Anterior cingulate cortex (tissue), 58 donors: ENCODE measurements around the gene SELENOI.

Experiments used
- DNase-seq, 58 donors: peaks; one replicate each; lab custom pipeline; 2025; lab: John Stamatoyannopoulos, UW

SELENOI gene

GRCh38 chr2:26401739-26402541 lies 56.0 kb downstream of the SELENOI start, which contains the start of gene DRC1:
TSS of gene DRC1 (plus strand) at chr2:26401920. CDS start at chr2:26401990, 70 bp downstream.
- DNase-seq = peak in 53 of 58 donors; percentile 2 to 84 (median 53)

GRCh38 chr2:26407526-26407925 lies 61.6 kb downstream of the SELENOI start:
- DNase-seq = peak in 1 of 58 donors; percentile 10

DNA sequence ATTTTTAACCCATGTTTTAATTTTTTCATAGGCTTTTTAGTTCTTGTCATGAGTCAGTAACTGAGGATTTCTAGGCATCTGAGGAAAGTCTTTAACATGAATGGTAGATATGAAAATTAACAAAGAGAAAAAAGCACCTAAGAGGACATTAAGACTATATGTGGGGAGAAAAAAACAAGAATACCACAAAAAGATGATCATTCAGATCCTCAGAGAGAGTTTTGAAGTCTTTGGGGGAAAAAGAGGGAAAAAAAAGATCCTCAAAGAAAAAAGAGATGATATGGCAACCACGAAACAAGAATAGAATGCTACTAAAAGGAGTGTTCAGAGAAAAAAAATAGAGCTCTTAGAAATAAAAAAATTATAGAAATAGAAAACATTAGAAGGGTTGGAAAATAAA lies 63.8 kb downstream of the SELENOI start:
- DNase-seq = no peak

DNA sequence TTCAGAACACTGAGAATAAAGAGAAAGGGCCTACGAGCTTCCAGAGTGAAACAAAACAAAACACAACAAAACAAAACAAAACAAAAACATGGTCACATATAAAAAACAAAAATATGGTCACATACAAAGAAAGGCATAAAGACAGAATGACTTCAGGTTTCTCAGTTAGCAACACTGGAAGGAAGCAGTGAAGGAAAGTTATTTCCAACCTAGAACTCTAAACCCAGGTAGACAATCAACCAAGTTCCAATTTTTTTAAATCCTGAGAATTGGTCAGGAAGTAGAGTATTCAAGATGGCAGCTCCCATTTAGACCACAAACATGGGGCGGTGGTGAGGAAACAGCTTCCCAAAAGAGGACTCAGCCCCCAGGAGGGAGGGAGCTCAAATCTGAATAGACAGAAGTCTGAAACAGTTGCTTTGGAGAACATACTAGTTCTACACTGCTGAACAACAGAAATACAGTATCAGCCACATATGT lies 64.9 kb downstream of the SELENOI start:
- no peak for DNase-seq

DNA sequence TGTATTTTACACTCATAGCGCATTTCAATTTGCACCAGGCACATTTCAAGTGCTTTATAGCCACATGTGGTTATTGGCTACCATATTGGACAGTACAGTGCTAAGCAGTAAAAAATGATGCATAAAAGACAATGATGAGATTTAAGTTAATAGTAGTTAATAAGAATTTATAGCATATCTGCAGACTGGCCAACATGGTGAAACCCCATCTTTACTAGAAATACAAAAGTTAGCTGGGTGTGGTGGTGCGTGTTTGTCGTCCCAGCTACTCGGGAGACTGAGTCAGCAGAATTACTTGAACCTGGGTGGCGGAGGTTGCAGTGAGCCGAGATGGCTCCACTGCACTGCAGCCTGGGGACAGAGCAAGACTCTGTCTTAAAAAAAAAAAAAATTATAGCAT lies 65.5 kb downstream of the SELENOI start:
- no peak for DNase-seq

DNA sequence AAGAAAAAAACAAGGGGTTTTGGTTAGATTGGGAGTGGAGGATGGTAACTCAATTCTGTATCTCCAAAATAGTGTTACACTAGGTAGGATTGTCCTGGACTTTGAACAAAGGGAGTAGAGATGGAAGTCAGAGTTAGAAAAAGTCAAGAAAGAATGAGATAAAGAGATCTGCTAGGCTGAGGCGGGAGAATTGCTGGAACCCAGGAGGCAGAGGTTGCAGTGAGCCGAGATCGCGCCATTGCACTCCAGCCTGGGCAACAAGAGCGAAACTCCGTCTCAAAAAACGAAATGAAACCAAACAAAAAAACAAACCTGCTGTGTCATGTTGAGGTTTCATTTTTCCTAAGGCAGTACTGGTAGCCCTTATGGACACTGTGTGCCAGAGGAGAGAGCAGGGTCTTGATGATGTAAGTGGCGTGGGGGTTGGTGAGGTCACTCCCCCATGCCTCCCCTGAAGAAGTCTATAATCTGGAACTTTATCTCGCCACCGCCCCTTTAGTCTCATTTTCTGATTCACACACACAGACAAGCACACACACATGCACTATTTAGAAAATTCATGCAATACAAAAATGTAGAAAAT lies 66.2 kb downstream of the SELENOI start:
- DNase-seq = no peak

GRCh38 chr2:26414311-26414710 lies 68.4 kb downstream of the SELENOI start:
- DNase-seq = peak in 7 of 58 donors; percentile 4 to 61 (median 8)

DNA sequence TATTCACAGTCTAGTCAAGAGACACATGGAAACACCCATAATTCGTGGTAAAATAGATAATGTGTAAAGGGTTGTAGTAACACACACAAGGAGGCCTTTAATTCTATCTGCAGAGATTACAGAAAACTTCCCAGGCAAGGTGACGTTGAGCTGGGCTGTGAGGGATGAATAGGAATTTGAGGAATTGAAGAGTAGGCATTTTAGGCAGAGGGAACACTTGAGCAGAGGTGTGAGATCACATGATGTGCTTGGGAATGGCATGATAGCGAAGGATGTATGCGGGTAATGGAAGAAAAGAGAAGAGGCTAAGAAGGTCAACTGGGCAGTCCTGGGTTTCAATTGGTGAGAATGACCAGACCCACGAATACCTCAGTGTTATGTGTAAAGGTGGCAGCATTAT lies 76.0 kb downstream of the SELENOI start:
- DNase-seq = no peak

DNA sequence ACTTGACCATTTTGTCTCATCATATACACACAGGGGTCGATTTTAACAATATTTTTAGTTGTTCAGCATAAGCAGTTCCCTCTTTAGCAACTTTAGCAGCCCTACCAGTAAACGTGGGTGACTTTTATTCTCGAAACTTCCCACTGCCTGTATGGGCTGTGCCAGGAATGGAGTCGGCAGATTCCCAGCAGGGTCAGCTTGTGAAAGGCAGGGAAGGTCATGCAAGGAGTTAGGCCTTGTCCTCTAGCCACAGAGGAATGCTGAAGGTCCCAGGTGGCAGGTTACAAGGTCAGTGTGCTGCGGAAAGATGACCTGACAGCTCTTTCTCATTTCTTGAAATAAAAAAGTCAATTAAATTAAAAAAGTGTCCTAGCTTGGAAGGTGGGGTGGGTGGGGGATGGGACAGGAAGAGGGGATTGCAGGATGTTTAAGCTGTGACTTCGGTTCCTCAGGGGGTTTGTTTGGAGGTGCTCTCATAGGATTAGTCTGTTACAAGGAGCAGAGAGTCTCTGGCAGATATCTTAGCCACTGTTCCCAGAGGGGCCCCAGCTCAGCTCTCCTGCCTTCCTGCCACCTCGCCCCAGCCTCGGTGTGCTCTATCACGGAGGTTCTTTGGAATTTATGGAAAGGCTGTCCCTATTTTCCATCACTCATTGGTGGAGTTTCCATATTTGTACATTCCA lies 77.1 kb downstream of the SELENOI start:
- DNase-seq = no peak

DNA sequence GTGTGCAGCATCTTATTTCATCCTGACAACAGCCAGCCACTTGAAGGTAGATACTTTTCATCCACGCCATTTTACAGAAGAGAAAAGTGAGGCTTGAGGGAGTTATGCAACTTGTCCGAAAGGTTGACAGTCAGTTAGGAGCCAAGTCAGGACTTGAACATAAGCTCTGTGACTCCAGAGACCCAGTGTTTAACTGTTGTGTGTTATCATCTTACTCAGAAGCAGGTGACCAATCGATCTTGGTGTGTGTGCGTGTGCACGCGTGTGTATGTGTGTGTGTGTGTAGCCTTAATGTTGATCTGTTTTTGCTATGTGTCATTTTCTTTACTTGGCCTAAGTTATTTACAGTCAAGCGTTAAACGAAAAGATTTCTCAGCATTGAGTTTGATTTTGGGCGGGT lies 77.8 kb downstream of the SELENOI start:
- no peak for DNase-seq

- DNase-seq = no peak
Measured at GRCh38 chr2:26424221-26424620, 78.3 kb downstream of the SELENOI start.

DNA sequence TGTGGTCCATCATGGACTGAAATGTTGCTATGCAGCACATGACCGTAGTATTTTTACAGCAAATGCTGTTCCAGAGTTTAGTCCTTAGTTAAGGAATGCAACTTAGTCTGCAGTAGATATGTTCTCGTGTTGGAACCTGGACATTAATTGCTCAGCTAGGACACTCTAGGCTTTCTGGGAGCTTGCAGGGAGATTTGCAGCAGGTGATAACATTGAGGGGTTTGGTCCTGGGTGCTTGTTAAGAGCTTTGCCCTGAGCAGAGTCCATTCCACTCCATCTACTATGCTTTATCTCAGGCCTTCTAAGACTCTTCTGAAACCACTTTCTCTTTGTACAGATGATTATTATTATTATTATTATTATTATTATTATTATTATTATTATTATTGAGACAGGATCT lies 82.9 kb downstream of the SELENOI start:
- no peak for DNase-seq

GRCh38 chr2:26429779-26430578 lies 84.0 kb downstream of the SELENOI start:
- DNase-seq = peak in 2 of 58 donors; percentile 2 to 8

GRCh38 chr2:26430826-26431225 lies 84.9 kb downstream of the SELENOI start:
- no peak for DNase-seq

- no peak for DNase-seq
Measured at GRCh38 chr2:26432363-26432762, 86.4 kb downstream of the SELENOI start.

- no peak for DNase-seq
Measured at GRCh38 chr2:26432859-26433258, 86.9 kb downstream of the SELENOI start.

DNA sequence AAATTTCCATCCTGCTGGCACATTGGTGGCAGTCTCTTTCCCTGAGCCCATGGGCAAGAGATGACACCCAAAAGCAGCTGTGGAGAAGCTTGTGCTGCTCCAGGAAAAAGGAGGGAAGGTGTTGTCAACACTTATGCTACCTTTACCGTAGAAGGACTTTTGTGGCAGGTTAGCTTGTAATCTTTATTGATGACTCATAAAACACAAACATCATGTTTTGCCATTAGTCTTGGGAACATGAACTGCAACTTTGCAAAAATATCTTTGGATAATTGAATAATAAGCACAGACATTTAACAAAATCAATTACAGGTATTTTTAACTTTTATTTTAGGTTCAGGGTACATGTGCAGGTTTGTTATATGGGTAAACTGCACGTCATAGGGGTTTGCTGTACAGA lies 89.2 kb downstream of the SELENOI start:
- no peak for DNase-seq

DNA sequence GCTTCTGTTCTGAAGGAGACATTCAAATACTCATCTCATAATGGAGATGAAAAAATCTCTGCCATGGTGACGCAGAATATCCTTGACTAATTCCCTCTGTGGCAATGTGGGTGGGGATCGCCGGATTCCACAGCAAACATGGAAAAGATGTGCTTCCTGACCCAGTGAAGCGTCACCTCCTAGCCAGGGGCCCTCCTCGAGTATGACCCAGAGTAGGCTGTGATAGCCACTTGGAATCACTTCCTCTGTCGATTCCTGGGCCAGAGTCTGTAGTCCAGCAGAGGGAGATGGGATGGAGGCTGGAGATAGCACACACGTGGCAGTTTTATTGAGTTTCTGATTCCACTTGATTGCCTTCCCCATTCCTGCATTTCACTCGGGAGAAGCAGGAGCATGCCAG lies 92.6 kb downstream of the SELENOI start:
- DNase-seq = no peak

- DNase-seq = no peak
Measured at GRCh38 chr2:26438926-26439325, 93.0 kb downstream of the SELENOI start.

- no peak for DNase-seq
Measured at GRCh38 chr2:26442301-26442700, 96.4 kb downstream of the SELENOI start.

DNA sequence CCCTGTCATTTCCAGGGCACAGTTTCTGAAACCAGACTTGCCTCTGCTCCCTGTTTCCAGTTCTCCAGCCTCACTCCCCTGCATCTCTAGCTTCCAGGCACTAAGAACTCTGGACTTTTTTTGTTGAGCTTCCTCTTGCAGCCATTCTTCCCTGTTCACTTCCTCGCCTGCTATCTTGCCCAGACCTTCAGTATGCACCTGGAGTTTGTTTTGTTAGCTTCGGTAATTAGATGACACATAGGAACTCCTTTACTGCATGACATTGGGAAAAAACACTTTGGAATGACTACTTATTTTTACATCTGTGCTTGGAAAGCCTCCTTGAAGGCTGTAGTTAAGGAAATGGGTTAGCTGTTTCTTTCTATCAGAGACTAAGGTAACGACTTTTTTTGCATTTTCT lies 96.8 kb downstream of the SELENOI start:
- no peak for DNase-seq
